ENCODE measurements around the gene MMAB.

DNA sequence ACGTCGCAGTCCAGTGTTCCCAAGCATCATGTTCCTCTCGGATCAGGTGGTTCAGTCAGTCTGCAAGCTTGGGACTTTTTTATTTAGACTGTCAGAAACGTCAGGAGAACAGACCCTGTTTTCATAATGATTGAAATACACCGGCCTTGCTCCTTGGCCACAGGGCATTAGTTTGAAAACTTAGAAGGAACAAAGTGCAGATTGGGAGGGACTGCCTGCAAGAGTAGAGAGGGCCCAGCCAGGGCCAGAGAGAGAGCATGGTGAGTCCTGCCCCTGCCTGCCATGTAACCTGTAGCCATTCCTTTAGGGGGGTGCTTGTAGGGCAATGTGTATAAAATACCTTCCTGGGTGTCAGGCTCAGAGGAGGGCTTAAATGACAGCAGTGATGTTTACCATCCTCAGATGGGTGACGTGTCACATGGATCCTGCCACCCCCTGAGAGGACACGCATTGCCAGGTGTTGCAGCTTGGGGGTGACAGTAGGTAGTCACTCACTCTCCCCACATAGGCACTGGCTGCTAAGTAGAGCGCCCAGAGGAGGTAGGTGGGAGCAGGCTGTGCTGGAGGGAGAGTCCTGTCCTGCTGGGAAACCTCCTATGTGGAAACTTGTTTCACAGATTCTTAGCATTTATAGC lies 45.7 kb downstream of the MMAB start:
- TF ChIP-seq, protein P1, sequence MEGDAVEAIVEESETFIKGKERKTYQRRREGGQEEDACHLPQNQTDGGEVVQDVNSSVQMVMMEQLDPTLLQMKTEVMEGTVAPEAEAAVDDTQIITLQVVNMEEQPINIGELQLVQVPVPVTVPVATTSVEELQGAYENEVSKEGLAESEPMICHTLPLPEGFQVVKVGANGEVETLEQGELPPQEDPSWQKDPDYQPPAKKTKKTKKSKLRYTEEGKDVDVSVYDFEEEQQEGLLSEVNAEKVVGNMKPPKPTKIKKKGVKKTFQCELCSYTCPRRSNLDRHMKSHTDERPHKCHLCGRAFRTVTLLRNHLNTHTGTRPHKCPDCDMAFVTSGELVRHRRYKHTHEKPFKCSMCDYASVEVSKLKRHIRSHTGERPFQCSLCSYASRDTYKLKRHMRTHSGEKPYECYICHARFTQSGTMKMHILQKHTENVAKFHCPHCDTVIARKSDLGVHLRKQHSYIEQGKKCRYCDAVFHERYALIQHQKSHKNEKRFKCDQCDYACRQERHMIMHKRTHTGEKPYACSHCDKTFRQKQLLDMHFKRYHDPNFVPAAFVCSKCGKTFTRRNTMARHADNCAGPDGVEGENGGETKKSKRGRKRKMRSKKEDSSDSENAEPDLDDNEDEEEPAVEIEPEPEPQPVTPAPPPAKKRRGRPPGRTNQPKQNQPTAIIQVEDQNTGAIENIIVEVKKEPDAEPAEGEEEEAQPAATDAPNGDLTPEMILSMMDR (conservative IDR thresholded peaks at IDR 0.05; ENCODE audit: low read depth, low read length), result no peak
- TF ChIP-seq EZH2 (IDR thresholded peaks at IDR 0.05; ENCODE audit: borderline replicate concordance, low read depth, low read length, poor library complexity, severe bottlenecking), result no peak
